ENCODE results near the gene USP10.

DNA sequence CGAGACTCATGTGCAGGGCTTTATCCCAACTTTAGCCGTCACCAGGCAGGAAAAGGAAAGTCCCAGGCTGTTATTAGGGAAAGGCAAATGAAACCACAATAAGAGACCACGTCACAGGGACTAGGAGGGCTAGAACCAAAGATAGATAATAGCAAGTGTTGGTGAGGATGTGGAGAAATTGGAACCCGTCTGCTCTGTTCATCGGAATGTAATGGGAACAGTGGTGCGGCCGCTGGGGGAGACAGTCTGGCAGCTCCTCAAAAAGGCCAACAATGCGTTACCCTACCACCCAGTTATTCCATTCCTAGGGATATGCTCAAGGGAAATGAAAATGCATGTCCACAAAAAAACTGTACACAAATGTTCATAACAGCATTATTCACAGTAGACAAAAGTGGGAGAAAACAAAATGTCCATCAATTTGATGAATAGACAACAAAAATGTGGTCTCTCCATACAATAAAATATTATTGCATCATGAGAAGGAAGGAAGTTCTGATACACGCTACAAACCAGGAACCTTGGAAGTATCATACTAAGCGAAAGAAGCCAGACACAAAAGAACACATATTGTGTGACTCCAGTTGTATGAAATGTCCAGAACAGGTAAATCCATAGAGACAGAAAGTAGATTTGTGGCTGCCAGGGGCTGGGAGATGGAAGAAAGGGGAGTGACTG is 19.5 kb upstream of the USP10 start:
- TF ChIP-seq CTCF (conservative IDR thresholded peaks at IDR 0.05; ENCODE audit: low read length) (no peak), EZH2phosphoT487 (IDR thresholded peaks at IDR 0.05; ENCODE audit: borderline replicate concordance) (no peak)

Measured in Loucy (cell line).